GM12878 (cell line): ENCODE results near the gene PGF. TPM values are rescaled to one million over a fixed set of nuclear protein-coding genes. Genes with fewer than 3 reads are reported as not detected.

ENCODE experiments used
- ATAC-seq: fragments of 200-7000 bp; cut with Tn5 transposase; 3 replicates; pipeline ENCODE4 v1.9.1; 2020; ENCODE audit warnings: mild to moderate bottlenecking, moderate library complexity
- BruUV-seq: library from RNA; stranded (reverse); fragments of 400-500 nt; replicated peaks from 2 replicates; lab custom pipeline; 2021; lab: Mats Ljungman, UMichigan
- CTCF ChIA-PET: fragments of 300-600 bp; sonication (Branson Sonifier 250); formaldehyde crosslinking; extraction: SDS; loops from one replicate; lab custom pipeline; 2021; ENCODE audit warnings: inconsistent platforms; lab: Yijun Ruan, JAX
- POLR2A ChIA-PET: fragments of 350-600 bp; formaldehyde crosslinking; extraction: SDS; loops from one replicate; lab custom pipeline; 2021; ENCODE audit warnings: inconsistent platforms; lab: Charles Lee
- RAD21 ChIA-PET: fragments of 300-600 bp; sonication (Branson Sonifier 250); formaldehyde crosslinking; loops from one replicate; lab custom pipeline; 2023; ENCODE audit warnings: antibody characterized with exemption; ENCODE audit not compliant: unreplicated experiment; lab: Charles Lee
- SMC1A ChIA-PET: fragments of 300-600 bp; sonication (Branson Sonifier 250); formaldehyde crosslinking; loops from one replicate; lab custom pipeline; 2023; ENCODE audit not compliant: unreplicated experiment, uncharacterized antibody; lab: Charles Lee
- DNase-seq: peaks from one replicate; pipeline ENCODE4 v3.0.0-alpha.2; 2011; ENCODE audit warnings: low read depth, low spot score
- FAIRE-seq: peaks from 3 replicates; lab custom pipeline; 2011; peaks lifted over from hg19 to GRCh38; lab: Jason Lieb, UNC
- H2AFZ ChIP-seq: 2 replicates; pipeline ENCODE4 v1.6.0; 2011; ENCODE audit warnings: low read depth, low read length, control low read depth; ENCODE audit not compliant: control insufficient read depth
- H3K27ac ChIP-seq: 2 replicates; pipeline ENCODE4 v1.5.1; 2011; ENCODE audit warnings: control low read depth; ENCODE audit not compliant: control insufficient read depth, insufficient read depth
- H3K27me3 ChIP-seq, 2 experiments: replicated peaks in 1 of 2; 2 replicates each; pipeline versions ENCODE4 v1.6.0 to v1.6.1; 2011; ENCODE audit warnings: low read length in 1 of 2; ENCODE audit not compliant: control insufficient read depth in 2 of 2, insufficient read depth in 2 of 2
- H3K36me3 ChIP-seq, 2 experiments: 2 replicates each; pipeline ENCODE4 v1.5.1; 2011; ENCODE audit warnings: low read length in 1 of 2; ENCODE audit not compliant: control insufficient read depth in 2 of 2, insufficient read depth in 2 of 2
- H3K4me1 ChIP-seq: 2 replicates; pipeline ENCODE4 v1.6.1; 2011; ENCODE audit warnings: mild to moderate bottlenecking, low read length, moderate library complexity, mixed read lengths; ENCODE audit not compliant: control insufficient read depth, insufficient read depth
- H3K4me2 ChIP-seq: 2 replicates; pipeline ENCODE4 v1.6.0; 2011; ENCODE audit warnings: control low read depth; ENCODE audit not compliant: control insufficient read depth, insufficient read depth
- H3K4me3 ChIP-seq: fragments of 200-600 bp; sonication (generic); 2 replicates; pipeline ENCODE4 v1.5.1; 2016
- H3K79me2 ChIP-seq: 2 replicates; pipeline ENCODE4 v1.6.0; 2011; ENCODE audit warnings: low read length; ENCODE audit not compliant: control insufficient read depth, insufficient read depth
- H3K9ac ChIP-seq: 2 replicates; pipeline ENCODE4 v1.8.0; 2011; ENCODE audit warnings: low read length, control low read depth, mixed read lengths; ENCODE audit not compliant: control insufficient read depth, insufficient read depth
- H3K9me3 ChIP-seq: replicated peaks from 3 replicates; pipeline ENCODE4 v1.5.1; 2011; ENCODE audit warnings: mild to moderate bottlenecking, low read length; ENCODE audit not compliant: control insufficient read depth, insufficient read depth
- H4K20me1 ChIP-seq: 2 replicates; pipeline ENCODE4 v1.6.0; 2011; ENCODE audit not compliant: control insufficient read depth, insufficient read depth
- HSF1 ChIP-seq: fragments of 150-350 bp; IDR thresholded peaks from 2 replicates; pipeline ENCODE4 v1.6.1; 2014; ENCODE audit warnings: mild to moderate bottlenecking, low read depth, low read length
- KLF5 ChIP-seq: fragments of 450-650 bp; IDR thresholded peaks from 2 replicates; pipeline ENCODE4 v1.6.1; 2014; ENCODE audit warnings: mild to moderate bottlenecking; ENCODE audit not compliant: partially characterized antibody
- LARP7 ChIP-seq: fragments of 450-650 bp; IDR thresholded peaks from 2 replicates; pipeline ENCODE4 v1.6.1; 2017; ENCODE audit warnings: mild to moderate bottlenecking
- NFYA ChIP-seq: IDR thresholded peaks from 2 replicates; pipeline ENCODE4 v1.6.1; 2011; ENCODE audit warnings: low read depth, mild to moderate bottlenecking, low read length, improper control_type of control experiment, borderline replicate concordance
- NR2F1 ChIP-seq: fragments of 450-650 bp; conservative IDR thresholded peaks from 2 replicates; pipeline ENCODE4 v1.6.1; 2017; ENCODE audit warnings: mild to moderate bottlenecking
- POLR2A ChIP-seq: IDR thresholded peaks from 2 replicates; pipeline ENCODE4 v1.6.1; 2011; ENCODE audit warnings: low read depth, mild to moderate bottlenecking, low read length
- RBBP5 ChIP-seq: fragments of 200-600 bp; sonication (generic); conservative IDR thresholded peaks from 2 replicates; pipeline ENCODE4 v1.6.1; 2016
- SUPT20H ChIP-seq: IDR thresholded peaks from 2 replicates; pipeline ENCODE4 v1.6.1; 2011; ENCODE audit warnings: low read depth, mild to moderate bottlenecking, low read length, moderate library complexity, borderline replicate concordance; ENCODE audit not compliant: control insufficient read depth
- TARDBP ChIP-seq: IDR thresholded peaks from 2 replicates; pipeline ENCODE4 v1.6.1; 2016; ENCODE audit warnings: borderline replicate concordance
- ZBED1 ChIP-seq: IDR thresholded peaks from 2 replicates; pipeline ENCODE4 v1.6.1; 2016; ENCODE audit warnings: borderline replicate concordance
- ZBTB4 ChIP-seq: fragments of 450-650 bp; formaldehyde crosslinking; IDR thresholded peaks from 2 replicates; pipeline ENCODE4 v1.4.0; 2022; ENCODE audit warnings: mild to moderate bottlenecking, moderate library complexity
- ZNF207 ChIP-seq: fragments of 450-650 bp; IDR thresholded peaks from 2 replicates; pipeline ENCODE4 v1.6.1; 2014; ENCODE audit warnings: antibody characterized with exemption, mild to moderate bottlenecking, borderline replicate concordance
- WGBS: methylation state at CpG from one replicate; pipeline ENCODE4 v1.1.6; 2016; ENCODE audit warnings: low lambda C conversion rate; ENCODE audit not compliant: insufficient replicate concordance, insufficient coverage; ENCODE audit errors: missing lambda C conversion rate; 5-methylcytosine and 5-hydroxymethylcytosine counted together
- in situ Hi-C: fragments of 300-500 bp; cut with MboI; formaldehyde crosslinking; loops from 9 replicates; pipeline ENCODE4 v1.14.3; 2018; ENCODE audit warnings: mixed read lengths
- intact Hi-C: fragments of 100-400 bp; cut with micrococcal nuclease; formaldehyde crosslinking; loops from one replicate; pipeline ENCODE4 v1.14.2; 2022; ENCODE audit not compliant: unreplicated experiment
- polyA plus RNA-seq, 11 experiments: library from polyadenylated mRNA; depleted of rRNA in 4 of 11; unstranded in 6 of 11; stranded (reverse) in 5 of 11; fragments of >200 nt; fragmentation: Nextera tagmentation in 4 of 11; fragmentation: Illumina TruSeq in 1 of 11; extraction: Ambion mirVana in 4 of 11; extraction: Trizol in 1 of 11; gene quantifications; 1 replicate in 1 of 11; 2 replicates in 10 of 11; pipeline versions ENCODE4 v1.2.1 to v1.2.3, GENCODE V29; 2011 to 2016; ENCODE audit warnings: inconsistent platforms in 2 of 11, missing spikeins in 2 of 11, low read depth in 1 of 11
- total RNA-seq, 4 experiments: library from RNA; depleted of rRNA in 3 of 4; stranded (reverse); fragments of >200 nt in 3 of 4; fragmentation: Illumina TruSeq in 1 of 4; extraction: Trizol in 1 of 4; gene quantifications; 2 replicates each; pipeline versions ENCODE4 v1.2.1 to v1.2.3, GENCODE V29; 2013 to 2021

The PGF gene
- total and polyA plus RNA-seq, 10 of the 15 experiments (the other 5 are each of a cell fraction or from before 2014, with no cell fraction given), result 0.11 to 5.5 (median 0.63) TPM

DNA sequence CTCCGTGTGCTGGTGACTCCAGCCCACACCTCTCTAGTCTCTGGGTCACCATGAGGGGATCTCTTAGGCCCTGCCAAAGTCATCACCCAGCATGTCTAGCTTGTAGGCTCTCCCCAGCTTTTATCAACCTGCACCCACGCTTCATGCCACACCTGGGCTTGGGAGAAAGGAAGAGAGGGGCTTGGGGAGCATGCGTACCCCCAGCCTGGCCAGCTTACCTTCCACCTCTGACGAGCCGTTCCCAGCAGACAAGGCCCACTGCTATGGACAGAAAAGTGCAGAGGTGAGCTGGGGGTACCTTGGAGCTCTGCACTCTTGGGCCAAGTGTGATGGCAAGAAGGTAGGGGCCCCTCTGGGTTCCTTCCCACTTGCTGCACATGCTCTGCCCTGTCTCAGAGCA, 1.7 kb downstream of the PGF start:
- ATAC-seq (no peak), FAIRE-seq (no peak), DNase-seq (no peak)
- Histone ChIP-seq H3K4me3 (no peak overlapping the region), H3K27me3 (no peaks in the 10 kb centered on the region; a peak in 2 of 4 replicates), H3K9ac (no peak overlapping the region), H2AFZ (no peak overlapping the region), H4K20me1 (no peaks in the 10 kb centered on the region), H3K9me3 (no peaks in the 10 kb centered on the region), H3K79me2 (no peaks in the 10 kb centered on the region), H3K36me3 (no peaks in the 10 kb centered on the region), H3K4me2 (no peak overlapping the region), H3K27ac (no peak overlapping the region)
- ChIA-PET CTCF (interaction anchor here (0.6 to 3.4 kb wide), 6 partner anchors 8 to 135 kb away, joined by 3 to 18 read pairs (median 5); no protein-coding TSS in a partner anchor), SMC1A (interaction anchor here (0.8 to 1.2 kb wide), 3 partner anchors 10 to 109 kb away, joined by 3 to 4 read pairs (median 4); no protein-coding TSS in a partner anchor), RAD21 (interaction anchor here (1.4 kb wide), 2 partner anchors 11 to 14 kb away, joined by 3 read pairs; no protein-coding TSS in a partner anchor), POLR2A (interaction anchor here (1.2 to 2.3 kb wide), 3 partner anchors 8 to 15 kb away, joined by 3 to 8 read pairs (median 4); no protein-coding TSS in a partner anchor)
- BruUV-seq, result no TSS peak
- WGBS, result 43% methylated on average over 5 of the region's 5 CpGs
- intact Hi-C loops, result no loop called here
- TF ChIP-seq POLR2A, result no peak
- TF ChIP-seq NR2F1, result no peak
- no peak for TF ChIP-seq KLF5
- TF ChIP-seq HSF1, result no peak
- no peak for TF ChIP-seq LARP7
- no peak for TF ChIP-seq TARDBP
- no peak for TF ChIP-seq ZNF207
- TF ChIP-seq SUPT20H, result no peak
- TF ChIP-seq NFYA, result no peak
- TF ChIP-seq ZBTB4, result no peak
- no peak for TF ChIP-seq ZBED1
- TF ChIP-seq RBBP5, result no peak
- TF ChIP-seq, all 136 proteins: peak for 0
- no peaks in the 10 kb centered on the region for H3K4me1 ChIP-seq
- in situ Hi-C loops, result no loop called here
